22Rv1 (cell line): ENCODE measurements around the gene PIANP.

Experiments
- H3K27ac ChIP-seq: fragments of 450-650 bp; 2 replicates; pipeline ENCODE4 v1.5.1; 2017
- ZFX ChIP-seq: fragments of 450-650 bp; IDR thresholded peaks from 2 replicates; pipeline ENCODE4 v1.6.1; 2017; ENCODE audit warnings: antibody characterized with exemption, borderline replicate concordance
- TF ChIP-seq, protein P1 (sequence below): fragments of 450-650 bp; IDR thresholded peaks from 2 replicates; pipeline ENCODE4 v1.5.1; 2017; ENCODE audit warnings: mild to moderate bottlenecking

Gene PIANP

DNA sequence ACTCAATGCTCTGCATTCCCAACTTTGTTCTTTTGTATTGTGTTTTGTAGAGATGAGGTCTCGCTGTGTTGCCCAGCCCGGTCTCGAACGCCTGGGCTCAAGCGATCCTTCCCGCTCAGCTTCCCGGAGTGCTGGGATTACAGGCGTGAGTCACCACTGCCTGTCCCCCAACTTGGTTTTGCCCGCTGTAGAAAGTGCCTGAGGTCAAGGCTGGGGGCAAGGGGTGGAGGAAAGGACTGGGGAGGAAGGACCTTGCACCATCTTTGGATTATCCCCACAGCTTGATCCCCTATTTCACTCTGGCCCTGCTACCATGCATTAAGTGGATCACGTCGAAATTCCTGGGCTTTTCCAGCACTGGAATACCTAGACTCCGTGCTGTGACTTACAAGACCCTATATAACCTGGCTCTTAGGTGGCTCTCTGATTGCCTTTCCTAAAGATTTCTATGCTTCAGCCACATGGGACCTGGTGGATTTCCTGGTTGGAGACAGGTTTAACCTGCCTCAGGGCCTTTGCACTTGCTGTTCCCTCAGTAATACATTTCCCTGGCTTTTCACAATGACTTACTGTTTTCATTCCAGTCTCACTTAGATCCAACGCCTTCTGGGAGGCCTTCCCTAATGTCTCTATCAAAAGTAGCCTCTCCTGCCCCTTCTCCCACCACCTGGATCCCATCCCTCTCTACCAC, 608 bp upstream of the PIANP start:
- H3K27ac ChIP-seq: no peak overlapping the region
- TF ChIP-seq, protein P1, sequence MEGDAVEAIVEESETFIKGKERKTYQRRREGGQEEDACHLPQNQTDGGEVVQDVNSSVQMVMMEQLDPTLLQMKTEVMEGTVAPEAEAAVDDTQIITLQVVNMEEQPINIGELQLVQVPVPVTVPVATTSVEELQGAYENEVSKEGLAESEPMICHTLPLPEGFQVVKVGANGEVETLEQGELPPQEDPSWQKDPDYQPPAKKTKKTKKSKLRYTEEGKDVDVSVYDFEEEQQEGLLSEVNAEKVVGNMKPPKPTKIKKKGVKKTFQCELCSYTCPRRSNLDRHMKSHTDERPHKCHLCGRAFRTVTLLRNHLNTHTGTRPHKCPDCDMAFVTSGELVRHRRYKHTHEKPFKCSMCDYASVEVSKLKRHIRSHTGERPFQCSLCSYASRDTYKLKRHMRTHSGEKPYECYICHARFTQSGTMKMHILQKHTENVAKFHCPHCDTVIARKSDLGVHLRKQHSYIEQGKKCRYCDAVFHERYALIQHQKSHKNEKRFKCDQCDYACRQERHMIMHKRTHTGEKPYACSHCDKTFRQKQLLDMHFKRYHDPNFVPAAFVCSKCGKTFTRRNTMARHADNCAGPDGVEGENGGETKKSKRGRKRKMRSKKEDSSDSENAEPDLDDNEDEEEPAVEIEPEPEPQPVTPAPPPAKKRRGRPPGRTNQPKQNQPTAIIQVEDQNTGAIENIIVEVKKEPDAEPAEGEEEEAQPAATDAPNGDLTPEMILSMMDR: no peak
- no peak for TF ChIP-seq ZFX

DNA sequence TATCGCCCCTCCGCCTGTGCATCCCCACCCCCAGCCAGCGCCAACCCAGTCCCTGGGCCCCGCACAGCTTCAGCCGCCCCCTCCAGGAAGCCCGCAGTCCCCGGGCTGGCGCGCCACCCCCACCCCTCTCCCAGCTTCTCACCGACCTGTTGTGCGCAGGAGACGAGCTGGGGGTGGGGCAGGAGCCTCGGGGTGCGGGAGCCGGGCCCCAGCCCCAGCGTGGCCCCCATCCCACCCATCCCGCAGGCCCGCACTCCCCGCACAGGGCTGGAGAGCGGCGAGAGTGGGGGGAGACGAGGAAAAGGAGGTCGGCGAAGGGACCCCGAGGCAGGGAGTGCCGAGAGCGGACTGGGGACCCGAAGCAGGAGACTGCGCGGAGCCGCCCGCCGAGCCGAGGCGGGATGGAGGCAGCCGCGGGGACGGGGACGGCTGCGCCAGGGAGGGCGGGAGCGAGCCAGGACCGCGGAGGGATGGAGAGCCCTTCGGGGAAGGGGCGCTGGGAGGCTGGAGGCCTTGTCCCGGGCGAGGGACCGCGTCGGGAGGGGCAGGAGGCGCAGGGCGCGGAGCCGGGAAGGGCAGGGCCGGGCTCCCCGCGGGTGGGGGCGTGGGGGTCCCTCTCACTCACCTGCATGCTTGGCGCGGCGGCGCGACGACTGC, 498 bp downstream of the PIANP start:
- TF ChIP-seq, protein P1: no peak
- TF ChIP-seq ZFX: no peak
- no peak overlapping the region for H3K27ac ChIP-seq

DNA sequence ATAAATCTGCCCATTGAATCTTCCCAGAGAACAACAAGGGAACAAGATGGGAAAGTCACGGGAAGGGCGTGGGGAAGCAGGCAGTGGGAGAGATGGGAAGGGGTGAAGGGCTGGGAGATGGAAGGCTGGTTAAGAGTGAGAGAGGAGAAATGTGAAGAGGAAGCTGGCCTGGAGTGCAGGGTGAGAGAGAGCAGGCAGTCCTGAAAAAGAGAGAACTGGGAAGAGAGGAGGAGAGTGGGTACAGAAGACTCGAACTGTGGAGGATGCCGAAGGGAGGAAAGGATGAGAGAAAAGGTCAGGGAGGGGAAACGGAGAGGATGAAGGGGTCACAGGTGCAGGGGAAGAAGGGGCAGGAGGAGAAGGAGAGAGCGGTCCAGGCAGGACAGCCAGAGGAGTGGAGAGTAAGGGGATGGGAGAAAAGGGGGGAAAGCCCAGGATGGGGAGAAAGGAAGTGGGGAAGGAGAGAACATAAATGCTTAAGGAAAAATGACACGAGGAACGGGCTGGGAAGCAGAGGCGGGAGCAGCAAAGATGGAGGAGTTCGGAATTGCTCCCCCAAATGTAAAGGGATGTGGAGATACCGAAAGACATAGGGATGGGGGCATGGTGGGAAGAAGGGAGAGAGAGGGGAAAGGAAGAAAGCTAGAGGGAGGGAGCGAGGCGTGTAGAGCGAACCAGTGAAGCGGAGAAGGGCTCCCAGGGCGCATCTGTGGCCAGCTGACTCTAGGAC, 1.2 kb downstream of the PIANP start:
- TF ChIP-seq, protein P1: no peak
- no peak for TF ChIP-seq ZFX
- H3K27ac ChIP-seq: no peak overlapping the region

DNA sequence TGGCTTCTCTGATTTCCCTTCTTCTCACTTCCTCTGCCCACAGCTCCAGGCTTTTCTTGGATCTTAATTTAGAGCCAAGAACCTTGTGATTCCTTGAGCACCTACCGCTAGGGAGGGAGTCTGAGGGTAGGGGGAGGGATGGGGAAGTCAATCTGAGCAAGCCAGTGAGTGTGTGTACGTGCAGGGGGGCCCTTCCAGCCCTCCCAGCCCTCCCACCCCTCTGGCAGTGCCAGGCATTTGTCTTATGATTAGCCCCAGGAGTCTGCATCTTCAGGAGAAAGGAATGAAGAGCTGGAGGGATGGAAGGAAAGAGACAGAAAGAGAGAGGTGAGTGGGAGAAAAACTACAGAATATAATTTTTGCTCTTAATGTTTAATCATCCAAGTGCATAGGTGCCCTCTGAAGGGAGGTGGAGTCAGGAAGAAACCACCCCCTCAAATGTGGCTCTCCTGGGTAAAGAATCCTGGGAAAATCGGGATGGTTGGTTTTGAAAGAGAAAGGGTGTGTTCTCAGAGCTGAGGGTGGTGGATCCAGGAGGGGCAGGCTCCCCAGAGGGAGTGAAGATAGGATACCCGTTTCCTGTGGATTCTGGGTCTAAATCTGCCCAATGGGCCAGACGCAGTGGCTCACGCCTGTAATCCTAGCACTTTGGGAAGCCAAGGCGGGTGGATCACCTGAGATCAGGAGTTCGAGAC, 2.1 kb downstream of the PIANP start:
- no peak overlapping the region for H3K27ac ChIP-seq

DNA sequence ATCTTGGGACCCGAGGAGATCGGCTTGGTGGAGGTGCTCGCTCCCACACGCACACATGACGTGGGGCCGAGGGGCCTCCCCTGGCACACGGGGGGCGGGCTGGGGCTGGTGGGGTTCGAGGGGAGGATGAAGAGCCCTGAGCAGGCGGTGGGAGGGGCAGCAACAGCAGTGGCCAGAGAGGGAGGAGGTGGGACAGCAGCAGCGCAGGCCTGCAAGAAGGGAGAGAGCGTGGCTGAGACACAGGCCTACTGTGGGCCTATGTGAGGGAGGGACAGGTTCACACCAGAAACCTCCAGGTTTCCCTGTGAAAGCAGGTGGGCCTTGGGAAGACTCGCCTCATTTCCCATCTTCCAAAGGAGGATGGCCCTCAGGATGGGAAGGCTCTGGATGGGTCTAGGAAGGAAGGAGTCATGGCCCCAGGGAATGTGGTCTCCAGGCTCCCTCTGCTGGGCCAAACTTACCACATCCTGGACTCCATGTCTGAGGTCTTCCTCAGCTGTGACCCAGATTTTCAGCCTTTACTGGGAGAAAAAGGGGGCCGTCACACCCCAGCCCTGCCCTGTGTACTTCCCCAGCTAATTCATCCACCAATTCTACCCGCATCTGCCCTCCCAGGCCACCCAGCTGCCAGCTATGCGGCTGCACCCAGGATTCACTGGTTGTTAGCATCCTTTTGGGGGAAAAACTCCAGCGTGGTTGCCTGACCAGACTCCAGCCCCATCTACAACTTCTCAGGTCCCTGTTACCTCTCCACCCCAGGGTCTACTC, 2.8 kb downstream of the PIANP start:
- TF ChIP-seq, protein P1: peak; percentile 81
- TF ChIP-seq ZFX: no peak
- no peak overlapping the region for H3K27ac ChIP-seq

More for the DNA sequence above, 2.1 kb downstream of the PIANP start:
- TF ChIP-seq, protein P1: no peak
- TF ChIP-seq ZFX: no peak

DNA sequence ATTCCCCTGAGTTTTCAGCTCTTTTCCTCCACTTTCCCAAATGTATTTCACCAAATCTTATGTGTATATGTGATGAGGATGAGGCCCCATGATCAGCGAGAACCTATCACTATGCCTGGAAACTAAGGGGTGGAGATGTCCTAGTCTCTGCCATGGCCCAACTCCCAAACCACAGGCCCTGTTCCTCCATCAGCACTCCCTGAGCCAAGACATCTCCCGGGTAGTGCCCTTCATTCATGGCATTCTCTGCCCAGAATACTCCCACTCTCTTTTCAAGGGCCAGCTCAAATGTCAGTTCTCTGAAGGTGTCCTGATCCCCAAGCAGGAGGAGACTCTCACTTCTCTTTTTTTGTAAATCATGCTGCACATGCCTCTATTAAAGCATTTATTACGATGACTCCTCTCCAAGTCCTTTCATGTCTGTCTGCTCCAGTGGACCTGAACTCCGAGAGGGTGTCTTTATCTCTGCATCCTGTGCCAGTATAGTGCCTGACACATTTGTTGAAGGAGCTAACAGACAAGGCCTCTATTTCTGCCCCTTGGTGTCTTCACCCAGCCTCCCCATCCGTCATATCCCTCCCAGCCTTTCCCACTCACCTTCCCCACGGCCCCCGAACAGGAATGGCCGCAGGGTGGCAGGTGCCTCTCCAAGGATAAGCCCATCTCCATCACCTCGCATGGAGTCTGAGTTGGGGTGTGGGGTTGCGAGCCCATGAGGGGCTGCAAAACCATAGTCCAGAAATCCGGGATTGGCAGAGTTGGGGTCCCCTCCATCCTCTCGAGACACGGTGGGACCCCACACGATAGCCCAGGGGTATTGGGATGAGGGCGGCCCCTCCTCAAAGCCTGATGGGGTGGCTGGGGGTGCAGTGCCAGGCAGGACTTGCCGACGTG, 3.7 kb downstream of the PIANP start:
- no peak overlapping the region for H3K27ac ChIP-seq
- TF ChIP-seq ZFX: no peak
- TF ChIP-seq, protein P1: no peak
